GM19452 (cell line): ENCODE results near the gene ATG101.

Source experiments
- ATAC-seq: cut with Tn5 transposase; IDR thresholded peaks from one replicate; pipeline ENCODE4 v1.9.1; 2021; ENCODE audit not compliant: unreplicated experiment

ATG101 gene

GRCh38 chr12:52041695-52042123 is 28.1 kb upstream of the ATG101 start:
- ATAC-seq, result no peak

GRCh38 chr12:52042706-52043385 is 26.9 kb upstream of the ATG101 start:
- no peak for ATAC-seq

GRCh38 chr12:52043386-52044212 is 26.2 kb upstream of the ATG101 start:
- ATAC-seq, result no peak

- no peak for ATAC-seq
Observed at GRCh38 chr12:52044292-52044983, 25.3 kb upstream of the ATG101 start.

GRCh38 chr12:52045794-52046199 is 24.0 kb upstream of the ATG101 start:
- ATAC-seq, result no peak

GRCh38 chr12:52046859-52047258 is 22.9 kb upstream of the ATG101 start:
- no peak for ATAC-seq

- no peak for ATAC-seq
Observed at GRCh38 chr12:52049286-52049685, 20.5 kb upstream of the ATG101 start.

- ATAC-seq, result no peak
Observed at GRCh38 chr12:52049688-52050087, 20.1 kb upstream of the ATG101 start.

- ATAC-seq, result no peak
Observed at GRCh38 chr12:52050116-52050757, 19.5 kb upstream of the ATG101 start.

GRCh38 chr12:52050758-52051541 is 18.8 kb upstream of the ATG101 start, which contains the start of gene NR4A1:
TSS of gene NR4A1 (plus strand) at chr12:52051442. CDS start at chr12:52054329, 2,887 bp downstream.
- ATAC-seq, result peak; percentile 79

GRCh38 chr12:52052468-52053186 is 17.2 kb upstream of the ATG101 start:
- ATAC-seq, result no peak

- no peak for ATAC-seq
Observed at GRCh38 chr12:52053536-52054209, 16.1 kb upstream of the ATG101 start.

GRCh38 chr12:52054231-52054832 is 15.4 kb upstream of the ATG101 start:
- no peak for ATAC-seq

GRCh38 chr12:52054833-52055730 is 14.7 kb upstream of the ATG101 start:
- no peak for ATAC-seq

- no peak for ATAC-seq
Observed at GRCh38 chr12:52055731-52056711, 13.8 kb upstream of the ATG101 start.

- ATAC-seq, result no peak
Observed at GRCh38 chr12:52056801-52057637, 12.8 kb upstream of the ATG101 start.
